Measurements from ENCODE around the gene CACNA1E.
A peak's percentile ranks its signal among the peaks of the same experiment; 100 is the strongest.

CACNA1E gene

GRCh38 chr1:181577475-181577874, 94.2 kb downstream of the CACNA1E start:
- no peak for DNase-seq (ENCODE audit: low read depth, low spot score)

- peak; percentile 21 for DNase-seq (ENCODE audit: low read depth, low spot score)
Measured at GRCh38 chr1:181583598-181583997, 100.3 kb downstream of the CACNA1E start.

GRCh38 chr1:181587870-181588438, 104.6 kb downstream of the CACNA1E start:
- DNase-seq (ENCODE audit: low read depth, low spot score) = peak; percentile 23

GRCh38 chr1:181588631-181589030, 105.3 kb downstream of the CACNA1E start:
- DNase-seq (ENCODE audit: low read depth, low spot score) = no peak

GRCh38 chr1:181592255-181592859, 109.0 kb downstream of the CACNA1E start:
- DNase-seq (ENCODE audit: low read depth, low spot score) = peak; percentile 11

- DNase-seq (ENCODE audit: low read depth, low spot score) = no peak
Measured at GRCh38 chr1:181593042-181593441, 109.7 kb downstream of the CACNA1E start.

- DNase-seq (ENCODE audit: low read depth, low spot score) = no peak
Measured at GRCh38 chr1:181594553-181594952, 111.2 kb downstream of the CACNA1E start.

GRCh38 chr1:181595234-181595633, 111.9 kb downstream of the CACNA1E start:
- no peak for DNase-seq (ENCODE audit: low read depth, low spot score)

GRCh38 chr1:181601186-181601950, 118.1 kb downstream of the CACNA1E start:
- no peak for DNase-seq (ENCODE audit: low read depth, low spot score)

GRCh38 chr1:181603735-181604410, 120.6 kb downstream of the CACNA1E start:
- no peak for DNase-seq (ENCODE audit: low read depth, low spot score)

- DNase-seq (ENCODE audit: low read depth, low spot score) = no peak
Measured at GRCh38 chr1:181604482-181605249, 121.3 kb downstream of the CACNA1E start.

- DNase-seq (ENCODE audit: low read depth, low spot score) = no peak
Measured at GRCh38 chr1:181607524-181607923, 124.2 kb downstream of the CACNA1E start.

- no peak for DNase-seq (ENCODE audit: low read depth, low spot score)
Measured at GRCh38 chr1:181608386-181608785, 125.1 kb downstream of the CACNA1E start.

- DNase-seq (ENCODE audit: low read depth, low spot score) = peak; percentile 9
Measured at GRCh38 chr1:181608948-181609347, 125.6 kb downstream of the CACNA1E start.

GRCh38 chr1:181612100-181612499, 128.8 kb downstream of the CACNA1E start:
- no peak for DNase-seq (ENCODE audit: low read depth, low spot score)

GRCh38 chr1:181618559-181618958, 135.2 kb downstream of the CACNA1E start:
- DNase-seq (ENCODE audit: low read depth, low spot score) = no peak

GRCh38 chr1:181620183-181620582, 136.9 kb downstream of the CACNA1E start:
- no peak for DNase-seq (ENCODE audit: low read depth, low spot score)

GRCh38 chr1:181623850-181624249, 140.5 kb downstream of the CACNA1E start:
- no peak for DNase-seq (ENCODE audit: low read depth, low spot score)

GRCh38 chr1:181626279-181626938, 143.1 kb downstream of the CACNA1E start:
- no peak for DNase-seq (ENCODE audit: low read depth, low spot score)

- DNase-seq (ENCODE audit: low read depth, low spot score) = no peak
Measured at GRCh38 chr1:181630398-181630797, 147.1 kb downstream of the CACNA1E start.

GRCh38 chr1:181630838-181631237, 147.5 kb downstream of the CACNA1E start:
- DNase-seq (ENCODE audit: low read depth, low spot score) = peak; percentile 12
